ENCODE data around the gene KIF22.
"Not testable (repeated sequence)": the region's sequence is repeated elsewhere in the genome, so short reads cannot be mapped to it uniquely, and the experiment has no call there.

The KIF22 gene

DNA sequence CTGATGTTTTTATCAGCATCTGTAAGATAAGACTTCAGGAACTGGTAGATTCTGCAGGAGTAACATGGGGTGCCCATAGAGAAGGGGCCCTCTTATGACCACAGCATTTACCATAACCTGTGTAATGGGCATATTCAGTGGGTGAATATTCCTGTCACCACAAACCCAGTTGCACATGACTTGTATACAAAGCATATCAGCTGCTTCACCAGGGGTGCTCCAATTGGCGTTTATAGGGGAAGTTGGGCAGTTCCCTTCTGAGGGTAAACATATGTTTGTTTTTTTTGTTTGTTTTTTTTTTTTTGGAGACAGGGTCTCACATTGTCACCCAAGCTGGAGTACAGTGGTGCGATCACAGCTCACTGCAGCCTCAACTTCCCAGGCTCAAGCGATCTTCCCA, 24.0 kb upstream of the KIF22 start:
- no peak for DNase-seq (ENCODE audit: low spot score)

DNA sequence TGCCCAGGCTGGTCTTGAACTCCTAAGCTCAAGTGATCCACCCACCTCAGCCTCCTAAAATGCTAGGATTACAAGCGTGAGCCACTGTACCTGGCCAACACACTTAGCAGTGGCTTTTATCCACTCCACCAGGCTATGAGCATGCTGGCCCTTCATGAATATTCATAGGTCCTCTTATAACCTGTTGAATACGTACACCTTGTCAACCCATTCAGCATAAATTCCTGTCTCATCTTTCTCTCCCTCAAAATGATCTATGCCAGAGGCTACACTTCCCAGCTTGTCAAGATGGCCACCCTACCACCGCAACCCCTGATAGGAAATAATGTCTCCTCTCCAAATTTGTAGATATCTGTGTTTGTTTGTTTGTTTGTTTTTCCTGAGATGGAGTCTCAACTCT, 23.5 kb upstream of the KIF22 start:
- no peak for DNase-seq (ENCODE audit: low spot score)

DNA sequence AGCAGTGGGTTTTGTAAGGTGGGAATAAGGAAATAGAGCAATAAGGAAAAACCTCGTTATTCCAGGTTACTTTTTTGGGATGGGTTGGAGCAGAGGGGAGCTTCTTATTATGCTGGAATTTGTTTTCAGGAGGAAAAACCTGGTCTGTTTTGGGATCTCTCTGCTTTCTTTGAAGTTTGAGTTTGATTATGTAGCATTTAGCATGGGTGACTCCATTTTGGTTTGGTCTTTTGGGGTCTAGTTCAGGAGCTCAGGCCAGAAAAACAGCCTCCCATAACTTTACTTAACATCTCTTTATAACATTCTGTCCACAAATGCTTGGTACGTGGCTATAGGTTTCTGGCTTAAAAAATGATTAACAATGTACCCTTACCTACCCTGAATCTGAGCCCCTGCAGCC, 21.0 kb upstream of the KIF22 start:
- no peak for DNase-seq (ENCODE audit: low spot score)

DNA sequence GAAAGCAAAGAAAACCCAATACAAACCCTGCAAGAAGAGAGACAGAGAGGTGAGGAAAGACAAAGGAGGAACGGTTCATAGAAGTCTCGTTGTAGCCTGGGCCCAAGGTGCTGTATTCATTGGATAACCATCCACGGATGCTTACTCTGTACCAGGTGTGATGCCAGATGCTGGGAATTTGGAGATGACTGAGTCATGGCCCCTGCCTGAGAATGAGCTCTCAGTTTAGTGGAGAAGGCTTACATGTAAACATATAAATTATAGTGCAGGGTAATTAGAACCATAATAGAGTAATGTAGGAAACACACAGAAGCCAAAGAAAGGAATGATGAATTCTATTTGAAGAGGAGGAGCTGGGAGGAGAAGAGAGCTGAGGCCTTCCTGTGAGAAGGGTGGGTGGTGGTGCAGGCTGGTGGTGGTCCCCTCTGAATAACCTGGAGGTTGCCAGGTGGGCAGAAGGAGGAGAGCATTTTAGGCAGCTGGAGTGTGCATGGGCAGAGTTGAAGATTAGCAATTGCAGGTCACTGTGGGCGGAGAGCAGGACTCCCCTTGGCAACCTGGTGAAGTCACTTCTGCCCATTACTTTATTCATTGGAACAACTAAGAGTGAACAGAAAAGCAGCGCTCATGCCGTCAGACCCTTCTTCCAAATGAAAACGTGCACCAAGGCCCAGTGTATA, 20.2 kb upstream of the KIF22 start:
- no peak for DNase-seq (ENCODE audit: low spot score)

GRCh38 chr16:29772330-29772729, 18.2 kb upstream of the KIF22 start:
- not testable (repeated sequence) for DNase-seq (ENCODE audit: low spot score)

GRCh38 chr16:29774730-29775129, 15.8 kb upstream of the KIF22 start:
- no peak for DNase-seq (ENCODE audit: low spot score)

DNA sequence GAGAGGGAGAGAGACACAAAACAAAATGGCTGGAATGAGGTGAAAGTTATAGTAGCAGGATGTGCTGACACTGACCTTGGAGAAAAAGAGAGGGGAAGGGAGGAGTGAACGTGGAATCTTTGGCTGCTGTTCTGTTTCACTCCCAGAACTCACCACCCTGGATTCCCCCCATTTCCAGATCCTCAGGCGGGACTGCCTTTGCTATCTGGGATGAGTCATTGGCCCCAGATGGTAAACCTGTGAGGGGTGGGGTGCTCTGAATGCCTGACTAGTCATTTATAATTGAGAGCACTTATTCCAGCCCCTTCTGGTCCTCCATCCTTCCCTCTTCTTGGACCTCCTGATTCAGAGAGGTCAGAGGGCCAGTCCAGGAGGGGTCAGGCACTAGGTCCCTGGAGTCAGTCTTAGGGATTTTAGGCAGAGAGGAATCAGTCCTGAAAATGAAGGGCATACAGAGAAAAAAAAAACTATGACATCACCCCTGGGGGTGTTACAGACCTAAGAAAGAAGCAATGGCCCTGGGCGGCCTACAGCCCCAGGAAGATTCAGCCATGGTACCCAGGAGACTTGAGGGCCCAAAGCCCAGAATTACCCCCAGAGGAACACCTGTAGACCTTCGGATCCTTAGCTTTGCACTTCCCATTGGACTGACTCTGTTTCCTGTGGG, 14.7 kb upstream of the KIF22 start:
- DNase-seq (ENCODE audit: low spot score): no peak

GRCh38 chr16:29777576-29778350, 12.8 kb upstream of the KIF22 start, which contains the start of gene ZG16:
ZG16 (plus strand) TSS chr16:29778256; CDS start chr16:29779267, 1,011 bp downstream.
- DNase-seq (ENCODE audit: low spot score): no peak

DNA sequence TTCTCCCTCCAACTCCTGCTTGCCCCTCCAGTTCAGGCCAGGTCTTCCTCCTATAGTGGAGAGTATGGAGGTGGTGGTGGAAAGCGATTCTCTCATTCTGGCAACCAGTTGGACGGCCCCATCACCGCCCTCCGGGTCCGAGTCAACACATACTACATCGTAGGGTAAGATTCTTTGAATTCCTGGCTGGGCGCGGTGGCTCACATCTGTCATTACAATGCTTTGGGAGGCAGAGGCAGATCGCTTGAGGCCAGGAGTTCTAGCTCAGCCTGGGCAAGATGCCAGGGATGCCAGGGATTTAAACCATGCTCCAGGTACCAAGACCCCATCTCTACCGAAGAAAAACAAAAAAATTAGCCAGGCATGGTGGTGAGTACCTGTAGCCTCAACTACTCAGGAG, 11.1 kb upstream of the KIF22 start:
- DNase-seq (ENCODE audit: low spot score): no peak

DNA sequence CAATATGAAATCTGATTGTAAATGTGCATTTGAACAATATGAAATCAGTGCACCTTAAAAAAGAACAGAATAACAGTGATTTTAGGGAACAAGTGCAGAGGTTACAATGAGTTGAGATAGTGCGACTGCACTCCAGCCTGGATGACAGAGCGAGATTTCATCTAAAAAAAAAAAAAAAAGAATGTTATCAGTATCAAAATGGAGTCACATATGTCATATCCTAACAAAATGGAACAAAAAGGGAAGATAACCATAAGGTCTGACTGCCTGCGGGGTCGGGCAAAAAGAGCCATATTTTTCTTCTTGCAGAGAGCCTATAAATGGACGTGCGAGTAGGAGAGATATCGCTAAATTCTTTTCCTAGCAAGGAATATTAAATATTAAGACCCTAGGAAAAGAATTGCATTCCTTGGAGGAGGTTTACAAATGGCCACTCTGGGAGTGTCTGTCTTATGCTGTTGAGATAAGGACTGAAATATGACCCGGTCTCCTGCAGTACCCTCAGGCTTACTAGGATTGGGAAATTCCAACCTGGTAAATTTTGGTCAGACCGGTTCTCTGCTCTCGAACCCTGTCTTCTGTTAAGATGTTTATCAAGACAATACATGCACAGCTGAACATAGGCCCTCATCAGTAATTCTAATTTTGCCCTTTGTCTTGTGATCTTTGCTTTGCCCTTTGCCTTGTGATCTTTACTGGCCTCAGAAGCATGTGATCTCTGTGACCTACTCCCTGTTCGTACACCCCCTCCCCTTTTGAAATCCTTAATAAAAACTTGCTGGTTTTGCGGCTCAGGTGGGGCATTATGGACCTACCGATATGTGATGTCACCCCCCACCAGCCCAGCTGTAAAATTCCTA, 7.2 kb upstream of the KIF22 start:
- peak; percentile 62 for DNase-seq (ENCODE audit: low spot score)

DNA sequence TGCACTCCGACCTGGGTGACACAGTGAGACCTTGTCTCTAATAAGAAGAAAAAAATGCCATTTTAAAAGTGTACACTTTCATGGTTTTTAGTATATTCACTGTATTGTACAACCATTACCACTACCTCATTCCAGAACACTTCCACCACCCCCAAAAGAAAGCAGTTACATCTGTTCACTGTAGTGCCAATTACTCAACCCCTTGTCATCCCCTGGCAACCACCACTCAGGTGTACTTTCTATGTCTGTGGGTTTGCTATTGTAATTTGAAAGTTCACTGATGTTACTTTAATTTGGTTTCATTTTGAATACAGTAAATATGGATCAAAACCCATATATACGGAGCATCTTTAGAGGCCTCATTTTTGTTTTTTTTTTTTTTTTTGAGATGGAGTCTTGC, 6.4 kb upstream of the KIF22 start:
- no peak for DNase-seq (ENCODE audit: low spot score)

GRCh38 chr16:29784901-29785500, 5.5 kb upstream of the KIF22 start:
- no peak for DNase-seq (ENCODE audit: low spot score)

DNA sequence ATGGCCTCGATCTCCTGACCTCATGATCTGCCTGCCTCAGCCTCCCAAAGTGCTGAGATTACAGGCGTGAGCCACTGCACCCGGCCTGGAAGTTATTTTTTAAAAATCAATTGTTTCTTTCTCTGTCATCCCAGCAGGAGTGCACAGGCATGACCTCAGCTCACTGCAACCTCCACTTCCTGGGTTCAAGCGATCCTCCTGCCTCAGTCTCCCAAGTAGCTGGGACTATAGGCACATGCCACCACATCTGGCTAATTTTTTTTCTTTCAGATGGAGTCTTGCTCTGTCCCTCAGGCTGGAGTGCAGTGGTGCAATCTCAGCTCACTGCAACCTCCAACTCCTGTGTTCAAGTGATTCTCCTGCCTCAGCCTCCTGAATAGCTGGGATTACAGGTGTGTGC, 3.4 kb upstream of the KIF22 start:
- not testable (repeated sequence) for DNase-seq (ENCODE audit: low spot score)

DNA sequence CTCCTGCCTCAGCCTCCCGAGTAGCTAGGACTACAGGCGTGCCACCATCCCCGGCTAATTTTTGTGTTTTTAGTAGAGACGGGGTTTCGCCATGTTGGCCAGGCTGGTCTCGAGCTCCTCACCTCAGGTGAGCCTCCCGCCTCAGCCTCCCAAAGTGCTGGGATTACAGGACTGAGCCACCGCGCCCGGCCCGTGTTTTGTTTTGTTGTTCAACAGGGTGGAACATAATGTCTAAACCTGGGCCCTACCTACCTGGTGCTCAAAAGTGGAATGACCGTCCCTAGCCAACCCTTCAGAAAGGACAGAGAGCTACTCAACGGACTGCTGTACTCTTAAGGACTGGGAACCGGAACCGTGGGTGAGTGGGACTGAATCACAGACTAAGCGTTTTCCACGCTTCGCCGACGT, 772 bp upstream of the KIF22 start:
- no peak for DNase-seq (ENCODE audit: low spot score)

DNA sequence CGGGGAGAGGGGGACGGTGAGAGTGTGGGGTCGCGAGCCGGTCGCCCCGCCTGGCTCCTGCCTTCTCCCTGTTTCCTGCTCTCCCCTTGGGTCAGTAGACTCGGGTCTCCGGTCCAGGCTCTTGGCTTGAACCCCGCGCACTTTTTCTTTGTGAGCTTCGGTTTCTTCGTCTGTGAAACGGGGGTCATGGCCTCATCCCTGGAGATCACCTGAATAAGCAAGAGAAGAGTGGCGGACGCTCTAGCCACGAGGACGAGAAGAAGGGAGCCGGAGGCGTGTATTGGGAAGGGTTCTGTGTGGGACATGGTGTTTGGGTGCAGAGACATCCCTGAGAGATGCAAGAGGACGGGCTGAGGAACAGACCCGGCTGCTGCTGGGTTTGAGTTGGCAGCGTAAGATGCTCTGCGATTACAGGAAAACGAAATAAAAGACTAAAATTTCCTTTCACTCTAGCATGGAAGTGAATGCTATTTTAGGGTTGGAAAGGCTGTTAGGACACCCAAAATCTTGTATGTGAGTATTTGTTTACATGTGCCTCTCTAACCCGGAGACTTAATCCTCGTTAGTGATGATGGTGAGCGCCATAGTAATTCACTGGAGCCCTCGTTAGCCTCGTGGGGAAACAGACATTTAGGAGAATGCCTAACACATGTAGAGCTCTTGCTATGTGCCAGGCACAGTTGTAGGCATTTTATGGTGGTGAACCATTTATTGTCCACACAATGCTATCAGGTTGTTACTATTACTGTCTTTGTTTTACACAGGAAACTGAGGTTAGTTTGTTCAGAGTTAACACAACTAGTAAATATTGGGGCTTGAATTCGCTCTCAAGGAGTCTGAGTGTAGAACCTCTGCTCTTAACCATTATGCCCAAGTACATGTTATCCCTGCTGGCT, 646 bp downstream of the KIF22 start:
- no peak for DNase-seq (ENCODE audit: low spot score)

GRCh38 chr16:29791845-29792807, 1.6 kb downstream of the KIF22 start:
- DNase-seq (ENCODE audit: low spot score): no peak

- DNase-seq (ENCODE audit: low spot score): not testable (repeated sequence)
Measured at GRCh38 chr16:29793153-29793552, 2.6 kb downstream of the KIF22 start.

DNA sequence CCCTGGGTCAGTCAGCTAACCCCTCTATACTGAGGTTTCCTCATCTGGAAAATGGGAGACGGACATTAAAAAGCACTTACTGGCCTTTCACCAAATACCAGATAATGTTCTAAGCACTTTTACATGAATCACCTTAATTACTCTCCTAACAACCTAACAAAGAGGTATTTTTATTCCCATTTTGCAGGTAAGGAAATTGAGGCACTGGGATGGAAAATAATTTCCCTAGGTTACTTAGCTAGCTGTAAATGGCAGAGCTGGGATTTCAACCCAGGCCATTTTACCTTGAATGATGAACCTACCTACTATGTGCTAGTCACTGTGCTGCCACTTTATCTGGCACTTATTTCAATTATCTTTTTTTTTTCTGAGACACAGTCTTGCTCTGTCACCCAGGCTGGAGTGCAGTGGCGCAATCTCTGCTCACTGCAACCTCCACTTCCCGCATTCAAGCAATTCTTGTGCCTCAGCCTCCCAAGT, 3.7 kb downstream of the KIF22 start:
- no peak for DNase-seq (ENCODE audit: low spot score)

GRCh38 chr16:29802416-29802935, 11.9 kb downstream of the KIF22 start:
- DNase-seq (ENCODE audit: low spot score): no peak
